IMR-90 (cell line): ENCODE data around the gene GATA3. TPM values are rescaled to one million over a fixed set of nuclear protein-coding genes. Genes with fewer than 3 reads are reported as not detected.

ENCODE experiments used
- ATAC-seq: fragments of 200-7000 bp; cut with Tn5 transposase; 2 replicates; pipeline ENCODE4 v1.9.1; 2020; ENCODE audit warnings: low read depth, mild to moderate bottlenecking, moderate library complexity
- BruUV-seq: library from RNA; stranded (reverse); fragments of 400-500 nt; replicated peaks from 2 replicates; lab custom pipeline; 2021; lab: Mats Ljungman, UMichigan
- CTCF ChIA-PET: fragments of 300-600 bp; formaldehyde crosslinking; extraction: SDS; loops from one replicate; lab custom pipeline; 2021; ENCODE audit warnings: antibody characterized with exemption; lab: Yijun Ruan, JAX
- POLR2A ChIA-PET: fragments of 300-600 bp; sonication (Branson Sonifier 250); formaldehyde crosslinking; loops from one replicate; lab custom pipeline; 2022; ENCODE audit warnings: antibody characterized with exemption; ENCODE audit not compliant: unreplicated experiment; lab: Charles Lee
- DNase-seq: peaks from one replicate; pipeline ENCODE4 v3.0.0; 2013
- H2AFZ ChIP-seq: replicated peaks from 2 replicates; pipeline ENCODE3; 2013; ENCODE audit warnings: low read length, mild to moderate bottlenecking; ENCODE audit not compliant: poor library complexity
- H2AK5ac ChIP-seq: 2 replicates; pipeline ENCODE4 v1.6.1; 2013; ENCODE audit warnings: low read depth, low read length, inconsistent platforms
- H2AK9ac ChIP-seq: replicated peaks from 2 replicates; pipeline ENCODE3; 2013; ENCODE audit warnings: mild to moderate bottlenecking, low read depth, low read length, moderate library complexity; ENCODE audit not compliant: poor library complexity
- H2BK120ac ChIP-seq: 2 replicates; pipeline ENCODE4 v1.6.1; 2013; ENCODE audit warnings: low read depth, low read length, inconsistent platforms
- H2BK15ac ChIP-seq: 3 replicates; pipeline ENCODE4 v1.6.1; 2013; ENCODE audit warnings: low read depth, low read length, inconsistent platforms
- H2BK20ac ChIP-seq: 2 replicates; pipeline ENCODE4 v1.6.1; 2013; ENCODE audit warnings: low read depth, mild to moderate bottlenecking, inconsistent platforms, low read length, moderate library complexity
- H2BK5ac ChIP-seq: 2 replicates; pipeline ENCODE4 v1.6.1; 2013; ENCODE audit warnings: mild to moderate bottlenecking, low read depth, low read length, inconsistent platforms; ENCODE audit not compliant: poor library complexity, severe bottlenecking
- H3K14ac ChIP-seq: replicated peaks from 2 replicates; pipeline ENCODE4 v1.6.1; 2013; ENCODE audit warnings: low read depth, low read length, inconsistent platforms
- H3K18ac ChIP-seq: 2 replicates; pipeline ENCODE4 v1.6.1; 2013; ENCODE audit warnings: low read depth, low read length, control low read depth
- H3K23ac ChIP-seq: 2 replicates; pipeline ENCODE4 v1.6.1; 2013; ENCODE audit warnings: low read depth, low read length, inconsistent platforms
- H3K27ac ChIP-seq: 2 replicates; pipeline ENCODE4 v1.5.1; 2013; ENCODE audit warnings: mild to moderate bottlenecking, control low read depth, low read length; ENCODE audit not compliant: insufficient read depth
- H3K27me3 ChIP-seq: 2 replicates; pipeline ENCODE4 v1.6.1; 2013; ENCODE audit warnings: low read length; ENCODE audit not compliant: control insufficient read depth, insufficient read depth
- H3K36me3 ChIP-seq: 2 replicates; pipeline ENCODE4 v1.6.1; 2013; ENCODE audit warnings: low read length, mixed read lengths; ENCODE audit not compliant: control insufficient read depth, insufficient read depth
- H3K4ac ChIP-seq: 2 replicates; pipeline ENCODE4 v1.6.1; 2013; ENCODE audit warnings: low read depth, low read length, inconsistent platforms
- H3K4me1 ChIP-seq: 2 replicates; pipeline ENCODE4 v1.6.1; 2013; ENCODE audit warnings: low read length, mixed read lengths; ENCODE audit not compliant: control insufficient read depth, insufficient read depth
- H3K4me2 ChIP-seq: 2 replicates; pipeline ENCODE4 v1.6.1; 2013; ENCODE audit warnings: low read depth, mild to moderate bottlenecking, control low read depth, low read length, moderate library complexity
- H3K4me3 ChIP-seq: 2 replicates; pipeline ENCODE4 v1.5.1; 2013; ENCODE audit warnings: low read depth, mild to moderate bottlenecking, control low read depth, low read length, moderate library complexity; ENCODE audit not compliant: insufficient read depth
- H3K56ac ChIP-seq: 2 replicates; pipeline ENCODE4 v1.6.1; 2013; ENCODE audit warnings: low read length, inconsistent platforms; ENCODE audit not compliant: insufficient read depth; ENCODE audit errors: extremely low read depth
- H3K79me1 ChIP-seq, 2 experiments: 2 replicates each; pipeline ENCODE4 v1.6.1; 2013; ENCODE audit warnings: low read length in 2 of 2, inconsistent platforms in 1 of 2, low read depth in 1 of 2
- H3K9ac ChIP-seq: 2 replicates; pipeline ENCODE4 v1.6.1; 2013; ENCODE audit warnings: low read depth, low read length, control low read depth
- H3K9me1 ChIP-seq: 2 replicates; pipeline ENCODE4 v1.6.1; 2013; ENCODE audit warnings: low read length, inconsistent platforms; ENCODE audit not compliant: insufficient read depth
- H3K9me3 ChIP-seq: 2 replicates; pipeline ENCODE4 v1.6.1; 2013; ENCODE audit warnings: low read length; ENCODE audit not compliant: control insufficient read depth, insufficient read depth
- H4K20me1 ChIP-seq: 2 replicates; pipeline ENCODE4 v1.6.1; 2013; ENCODE audit warnings: low read length, inconsistent platforms; ENCODE audit not compliant: insufficient read depth
- H4K5ac ChIP-seq: 2 replicates; pipeline ENCODE4 v1.6.1; 2013; ENCODE audit warnings: mild to moderate bottlenecking, low read depth, low read length, control low read depth
- H4K8ac ChIP-seq, 2 experiments: 2 replicates each; pipeline ENCODE4 v1.6.1; 2013; ENCODE audit warnings: low read depth in 2 of 2, low read length in 2 of 2, control low read depth in 1 of 2, inconsistent platforms in 1 of 2
- H4K91ac ChIP-seq: 2 replicates; pipeline ENCODE4 v1.6.1; 2013; ENCODE audit warnings: low read depth, low read length, inconsistent platforms; ENCODE audit not compliant: insufficient read depth
- BHLHE40 ChIP-seq: fragments of 150-350 bp; IDR thresholded peaks from 2 replicates; pipeline ENCODE4 v1.6.1; 2016; ENCODE audit warnings: mild to moderate bottlenecking, low read depth, low read length
- CEBPB ChIP-seq: IDR thresholded peaks from 2 replicates; pipeline ENCODE4 v1.6.1; 2012; ENCODE audit warnings: low read depth, low read length, improper control_type of control experiment
- CHD1 ChIP-seq: IDR thresholded peaks from 2 replicates; pipeline ENCODE4 v1.6.1; 2012; ENCODE audit warnings: low read depth, low read length, improper control_type of control experiment
- CTCF ChIP-seq: conservative IDR thresholded peaks from 2 replicates; pipeline ENCODE4 v1.5.1; 2012; ENCODE audit warnings: mild to moderate bottlenecking, low read depth, low read length, improper control_type of control experiment
- ELK1 ChIP-seq: fragments of 150-350 bp; IDR thresholded peaks from 2 replicates; pipeline ENCODE4 v1.6.1; 2016; ENCODE audit warnings: low read depth, mild to moderate bottlenecking, low read length, moderate library complexity, borderline replicate concordance
- MAFK ChIP-seq: IDR thresholded peaks from 2 replicates; pipeline ENCODE4 v1.6.1; 2012; ENCODE audit warnings: low read depth, low read length, improper control_type of control experiment
- MAZ ChIP-seq: IDR thresholded peaks from 2 replicates; pipeline ENCODE4 v1.6.1; 2012; ENCODE audit warnings: low read depth, mild to moderate bottlenecking, low read length, improper control_type of control experiment, moderate library complexity, borderline replicate concordance
- MXI1 ChIP-seq: IDR thresholded peaks from 2 replicates; pipeline ENCODE4 v1.6.1; 2012; ENCODE audit warnings: low read depth, mild to moderate bottlenecking, low read length, moderate library complexity, borderline replicate concordance
- RCOR1 ChIP-seq: IDR thresholded peaks from 2 replicates; pipeline ENCODE4 v1.6.1; 2012; ENCODE audit warnings: mild to moderate bottlenecking, low read length, improper control_type of control experiment; ENCODE audit not compliant: insufficient replicate concordance
- RFX5 ChIP-seq: IDR thresholded peaks from 2 replicates; pipeline ENCODE4 v1.8.0; 2012; ENCODE audit warnings: low read depth, mild to moderate bottlenecking, low read length, moderate library complexity
- SMC3 ChIP-seq: fragments of 150-350 bp; IDR thresholded peaks from 2 replicates; pipeline ENCODE4 v1.6.1; 2016; ENCODE audit warnings: low read depth, mild to moderate bottlenecking, antibody characterized with exemption, low read length, moderate library complexity
- USF2 ChIP-seq: fragments of 150-350 bp; IDR thresholded peaks from 2 replicates; pipeline ENCODE4 v1.6.1; 2017; ENCODE audit warnings: mild to moderate bottlenecking, antibody characterized with exemption, low read length, low read depth
- WGBS, 2 experiments: methylation state at CpG; one replicate each; pipeline versions ENCODE4 v1.1.5 to v1.1.7; 2013; ENCODE audit warnings: missing lambda C conversion rate in 2 of 2; ENCODE audit not compliant: insufficient read length in 1 of 2; ENCODE audit errors: extremely low coverage in 2 of 2; 5-methylcytosine and 5-hydroxymethylcytosine counted together
- dilution Hi-C: fragments of 300-500 bp; cut with HindIII; formaldehyde crosslinking; loops from one replicate; pipeline ENCODE4 v1.14.3; 2018; ENCODE audit warnings: low sequenced_read_pairs; ENCODE audit not compliant: unreplicated experiment
- in situ Hi-C: fragments of 300-500 bp; cut with MboI; formaldehyde crosslinking; loops from 3 replicates; pipeline ENCODE4 v1.14.3; 2019; ENCODE audit warnings: low sequenced_read_pairs, inconsistent platforms, mixed read lengths
- intact Hi-C: fragments of 100-400 bp; cut with micrococcal nuclease; formaldehyde crosslinking; loops from 2 replicates; pipeline ENCODE4 v1.10.0; 2022
- polyA plus RNA-seq, 3 experiments: library from polyadenylated mRNA; depleted of rRNA; stranded (reverse); fragments of >200 nt; gene quantifications; 2 replicates each; pipeline ENCODE4 v1.2.3, GENCODE V29; 2012; ENCODE audit warnings: low replicate concordance in 1 of 3
- total RNA-seq: library from RNA; depleted of rRNA; stranded (reverse); fragments of >200 nt; gene quantifications from 2 replicates; pipeline ENCODE4 v1.2.3, GENCODE V29; 2012

Gene GATA3
- total and polyA plus RNA-seq, 2 of the 4 experiments (the other 2 are of a cell fraction), result 0.21 TPM; not detected in 1

- Histone ChIP-seq H3K56ac (no peak overlapping the region), H3K9me3 (peaks cover 4% of the 10 kb centered on the region; the same call in 1 of the 2 replicates), H4K20me1 (no peaks in the 10 kb centered on the region), H3K9ac (no peak overlapping the region), H3K18ac (no peak overlapping the region), H3K9me1 (no peaks in the 10 kb centered on the region), H2AK9ac (no peak overlapping the region), H4K8ac (no peak overlapping the region), H2AFZ (no peak overlapping the region), H3K4me1 (no peaks in the 10 kb centered on the region; the same call in 1 of the 2 replicates), H3K4me3 (no peak overlapping the region), H2BK15ac (no peak overlapping the region), H3K4me2 (no peak overlapping the region), H2BK120ac (no peak overlapping the region), H2BK5ac (no peak overlapping the region), H2BK20ac (no peak overlapping the region), H3K23ac (no peak overlapping the region), H3K79me1 (no peaks in the 10 kb centered on the region), H3K36me3 (no peaks in the 10 kb centered on the region), H2AK5ac (no peak overlapping the region), H3K27me3 (peaks cover 92% of the 10 kb centered on the region), H3K4ac (no peak overlapping the region), H4K5ac (no peak overlapping the region), H3K14ac (no peak overlapping the region), H3K27ac (no peak overlapping the region), H4K91ac (no peak overlapping the region)
- DNase-seq (no peak), ATAC-seq (no peak)
- ChIA-PET POLR2A (interaction anchor here (0.6 kb wide), 1 partner anchor 1150 kb away, joined by 4 read pairs; no protein-coding TSS in a partner anchor), CTCF (no interaction called here)
- in situ Hi-C loops (no loop called here), dilution Hi-C loops (no loop called here), intact Hi-C loops (loop anchor here (2.0 to 5.0 kb wide), 3 partner anchors 165 to 1157 kb away; no protein-coding TSS in a partner anchor)
- no TSS peak for BruUV-seq
- 17% methylated on average over 1 of the region's 29 CpGs; no CpG with 5 or more reads in 1 of the 2 experiments for WGBS, 2 experiments
- TF ChIP-seq USF2, result no peak
- TF ChIP-seq MXI1, result no peak
- no peak for TF ChIP-seq RCOR1
- TF ChIP-seq RFX5, result no peak
- no peak for TF ChIP-seq ELK1
- no peak for TF ChIP-seq MAZ
- no peak for TF ChIP-seq CTCF
- TF ChIP-seq SMC3, result no peak
- TF ChIP-seq CHD1, result no peak
- TF ChIP-seq BHLHE40, result no peak
- no peak for TF ChIP-seq CEBPB
- no peak for TF ChIP-seq MAFK
Observed at GRCh38 chr10:8051851-8052257, 2.6 kb upstream of the GATA3 start.
